Transverse colon (tissue), 4 donors: ENCODE results near the gene HSPA14.
A peak's percentile ranks its signal among the peaks of the same experiment; 100 is the strongest.

Experiments
- POLR2A ChIP-seq: fragments of 450-650 bp; IDR thresholded peaks from one replicate; pipeline ENCODE4 v1.6.1; 2016; ENCODE audit warnings: antibody characterized with exemption, mild to moderate bottlenecking, moderate library complexity
- POLR2AphosphoS5 ChIP-seq, 3 donors: sonication (generic); formaldehyde crosslinking; IDR thresholded peaks; one replicate each; pipeline ENCODE4 v1.6.1; 2016; ENCODE audit warnings: antibody characterized with exemption in 3 of 3
- TF ChIP-seq, protein P1 (sequence below), 5 experiments: fragments of 200-600 bp in 3 of 5; fragments of 450-650 bp in 2 of 5; sonication (generic) in 3 of 5; IDR thresholded peaks; 1 replicate in 2 of 5; 2 replicates in 3 of 5; pipeline ENCODE4 v1.5.1; 2016 to 2017; ENCODE audit warnings: antibody characterized with exemption in 5 of 5, inconsistent platforms in 3 of 5, mild to moderate bottlenecking in 2 of 5, moderate library complexity in 1 of 5

- peak; percentile 78 for TF ChIP-seq POLR2A
- TF ChIP-seq, protein P1, sequence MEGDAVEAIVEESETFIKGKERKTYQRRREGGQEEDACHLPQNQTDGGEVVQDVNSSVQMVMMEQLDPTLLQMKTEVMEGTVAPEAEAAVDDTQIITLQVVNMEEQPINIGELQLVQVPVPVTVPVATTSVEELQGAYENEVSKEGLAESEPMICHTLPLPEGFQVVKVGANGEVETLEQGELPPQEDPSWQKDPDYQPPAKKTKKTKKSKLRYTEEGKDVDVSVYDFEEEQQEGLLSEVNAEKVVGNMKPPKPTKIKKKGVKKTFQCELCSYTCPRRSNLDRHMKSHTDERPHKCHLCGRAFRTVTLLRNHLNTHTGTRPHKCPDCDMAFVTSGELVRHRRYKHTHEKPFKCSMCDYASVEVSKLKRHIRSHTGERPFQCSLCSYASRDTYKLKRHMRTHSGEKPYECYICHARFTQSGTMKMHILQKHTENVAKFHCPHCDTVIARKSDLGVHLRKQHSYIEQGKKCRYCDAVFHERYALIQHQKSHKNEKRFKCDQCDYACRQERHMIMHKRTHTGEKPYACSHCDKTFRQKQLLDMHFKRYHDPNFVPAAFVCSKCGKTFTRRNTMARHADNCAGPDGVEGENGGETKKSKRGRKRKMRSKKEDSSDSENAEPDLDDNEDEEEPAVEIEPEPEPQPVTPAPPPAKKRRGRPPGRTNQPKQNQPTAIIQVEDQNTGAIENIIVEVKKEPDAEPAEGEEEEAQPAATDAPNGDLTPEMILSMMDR (IDR thresholded peaks at IDR 0.05) = no peak
- TF ChIP-seq POLR2AphosphoS5 (IDR thresholded peaks at IDR 0.05) = peak; percentile 69 to 89 (median 86)
Observed at GRCh38 chr10:14878266-14879123, 40.4 kb downstream of the HSPA14 start, which contains the start of gene SUV39H2.
